Spleen (tissue), 11 donors: ENCODE measurements around the gene RSAD1. TPM values are rescaled to one million over a fixed set of nuclear protein-coding genes. Genes with fewer than 3 reads are reported as not detected.
A peak's percentile ranks its signal among the peaks of the same experiment; 100 is the strongest.

Source experiments
- DNase-seq: peaks from one replicate; pipeline ENCODE4 v3.0.0-alpha.2; 2020
- H3K27ac ChIP-seq, 8 donors: fragments of 200-600 bp; sonication (generic) in 7 of 8; 1 replicate in 4 of 8; 2 replicates in 4 of 8; pipeline versions ENCODE4 v1.5.0 to v1.8.0; 2016 to 2021; ENCODE audit warnings: inconsistent platforms in 4 of 8, mild to moderate bottlenecking in 4 of 8, moderate library complexity in 1 of 8
- H3K27me3 ChIP-seq, 7 donors: fragments of 200-600 bp; sonication (generic) in 6 of 7; replicated peaks in 1 of 7; 1 replicate in 4 of 7; 2 replicates in 3 of 7; pipeline versions ENCODE4 v1.5.0 to v1.8.0; 2016 to 2021; ENCODE audit warnings: inconsistent platforms in 3 of 7, mild to moderate bottlenecking in 1 of 7
- H3K36me3 ChIP-seq, 6 donors: fragments of 200-600 bp; sonication (generic) in 5 of 6; 1 replicate in 4 of 6; 2 replicates in 2 of 6; pipeline versions ENCODE4 v1.5.0 to v1.8.0; 2016 to 2021; ENCODE audit warnings: inconsistent platforms in 2 of 6
- H3K4me1 ChIP-seq, 6 donors: fragments of 200-600 bp; sonication (generic) in 5 of 6; 1 replicate in 3 of 6; 2 replicates in 3 of 6; pipeline versions ENCODE4 v1.5.0 to v1.8.0; 2016 to 2021; ENCODE audit warnings: inconsistent platforms in 3 of 6
- H3K4me3 ChIP-seq, 8 donors: fragments of 200-600 bp; sonication (generic) in 7 of 8; 1 replicate in 4 of 8; 2 replicates in 4 of 8; pipeline versions ENCODE4 v1.5.0 to v1.8.0; 2016 to 2021; ENCODE audit warnings: inconsistent platforms in 4 of 8, mild to moderate bottlenecking in 4 of 8, moderate library complexity in 2 of 8
- H3K9me3 ChIP-seq, 8 donors: fragments of 200-600 bp; sonication (generic) in 7 of 8; 1 replicate in 4 of 8; 2 replicates in 4 of 8; pipeline versions ENCODE4 v1.5.0 to v1.8.0; 2016 to 2021; ENCODE audit warnings: inconsistent platforms in 4 of 8
- POLR2A ChIP-seq, 3 donors: fragments of 450-650 bp; IDR thresholded peaks; one replicate each; pipeline ENCODE4 v1.5.1; 2017; ENCODE audit warnings: antibody characterized with exemption in 3 of 3, mild to moderate bottlenecking in 1 of 3
- POLR2AphosphoS5 ChIP-seq, 3 donors: sonication (generic); formaldehyde crosslinking; IDR thresholded peaks; one replicate each; pipeline ENCODE4 v1.5.1; 2017; ENCODE audit warnings: antibody characterized with exemption in 3 of 3
- WGBS, 5 donors: extraction: QIAGEN DNeasy Blood & Tissue Kit in 3 of 5; methylation state at CpG; one replicate each; pipeline versions ENCODE4 v1.1.5 to v1.1.7; 2013 to 2018; 5-methylcytosine and 5-hydroxymethylcytosine counted together
- intact Hi-C: fragments of 100-400 bp; cut with DNase I; formaldehyde crosslinking; loops from one replicate; pipeline ENCODE4 v1.15.0; 2023; ENCODE audit warnings: low total_unique reads
- polyA plus RNA-seq, 3 donors: library from polyadenylated mRNA; stranded (reverse); fragments of 200-250 nt; gene quantifications; one replicate each; pipeline ENCODE4 v1.2.1, GENCODE V29; 2013
- total RNA-seq, 7 donors: library from RNA; depleted of rRNA in 3 of 7; stranded (reverse); fragments of >200 nt in 3 of 7; fragmentation: NEBNext Ultra II Directional in 4 of 7; extraction: Animal tissue kit (Norgen Biotek cat#: 25700) in 4 of 7; gene quantifications; one replicate each; pipeline versions ENCODE4 v1.1.0 to v1.2.1, GENCODE V29; 2016 to 2021
- TF ChIP-seq, protein P1 (sequence below), 11 experiments: fragments of 200-600 bp in 7 of 11; fragments of 450-650 bp in 4 of 11; sonication (generic) in 4 of 11; IDR thresholded peaks in 8 of 11; conservative IDR thresholded peaks in 3 of 11; 1 replicate in 7 of 11; 2 replicates in 4 of 11; pipeline versions ENCODE4 v1.4.0 to v1.8.0; 2016 to 2021; ENCODE audit warnings: antibody characterized with exemption in 11 of 11, inconsistent platforms in 4 of 11, mild to moderate bottlenecking in 1 of 11
- donor health status: healthy with polysubstance abuse.
- donor health status: DM: no; HTN: no; CAD: no; lungs with moderate emphysema.
- donor health status: DM: no; HTN: no; CAD: no.
- donor health status: Bipolar disorder and iron deficiency.
- donor health status: healthy.
- donor health status: DM: no; HTN: no; CAD: no.
- donor health status: DM: yes; HTN: yes; CAD: no.

RSAD1 gene
- total and polyA plus RNA-seq, 10 donors: 24.1 to 56.2 (median 38.8) TPM

DNA sequence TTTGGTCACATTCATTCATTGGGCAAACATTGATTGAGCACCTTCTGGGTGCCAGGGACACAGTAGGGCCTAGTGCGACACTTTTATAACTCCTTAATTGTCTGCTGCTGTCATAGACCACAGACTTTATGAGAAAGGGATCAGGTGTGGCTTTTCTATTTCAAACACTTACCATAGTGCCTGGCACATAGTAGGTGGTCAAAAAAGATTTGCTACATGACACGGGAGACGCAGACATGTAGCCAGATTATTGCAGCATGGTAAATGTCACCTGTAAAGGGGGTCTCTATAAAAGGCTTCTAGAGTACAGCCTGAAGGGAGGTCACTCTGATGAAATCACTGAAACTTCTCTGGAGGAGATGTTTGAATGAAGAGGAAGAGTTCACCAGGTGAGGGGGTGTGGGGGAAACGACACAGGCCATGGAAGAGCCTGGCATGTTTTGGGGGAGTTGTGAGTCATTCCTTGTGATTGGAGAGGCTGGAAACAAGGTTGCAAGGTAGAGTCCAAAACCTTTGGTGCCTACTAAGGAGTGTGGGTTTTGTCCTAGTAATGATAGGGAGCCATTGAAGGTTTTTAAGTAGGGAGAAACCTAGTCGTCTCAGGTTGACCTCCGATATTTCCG, 1.6 kb downstream of the RSAD1 start:
- no peaks in the 10 kb centered on the region for H3K27me3 ChIP-seq
- intact Hi-C loops: no loop called here
- no peaks in the 10 kb centered on the region for H3K9me3 ChIP-seq
- H3K27ac ChIP-seq: peak overlapping the region in 6 of 8 donors; percentile 16 to 92 (median 88)
- peak; percentile 2 for DNase-seq
- H3K4me3 ChIP-seq: peak overlapping the region in 1 of 8 donors; percentile 79
- H3K4me1 ChIP-seq: peaks cover 18 to 49% (median 42%) of the 10 kb centered on the region in 6 donors
- H3K36me3 ChIP-seq: peaks cover 0 to 37% (median 28%) of the 10 kb centered on the region in 6 donors
- WGBS, 5 donors: 82 to 90% (median 88%) methylated on average over 7 of the region's 7 CpGs
- TF ChIP-seq, protein P1, sequence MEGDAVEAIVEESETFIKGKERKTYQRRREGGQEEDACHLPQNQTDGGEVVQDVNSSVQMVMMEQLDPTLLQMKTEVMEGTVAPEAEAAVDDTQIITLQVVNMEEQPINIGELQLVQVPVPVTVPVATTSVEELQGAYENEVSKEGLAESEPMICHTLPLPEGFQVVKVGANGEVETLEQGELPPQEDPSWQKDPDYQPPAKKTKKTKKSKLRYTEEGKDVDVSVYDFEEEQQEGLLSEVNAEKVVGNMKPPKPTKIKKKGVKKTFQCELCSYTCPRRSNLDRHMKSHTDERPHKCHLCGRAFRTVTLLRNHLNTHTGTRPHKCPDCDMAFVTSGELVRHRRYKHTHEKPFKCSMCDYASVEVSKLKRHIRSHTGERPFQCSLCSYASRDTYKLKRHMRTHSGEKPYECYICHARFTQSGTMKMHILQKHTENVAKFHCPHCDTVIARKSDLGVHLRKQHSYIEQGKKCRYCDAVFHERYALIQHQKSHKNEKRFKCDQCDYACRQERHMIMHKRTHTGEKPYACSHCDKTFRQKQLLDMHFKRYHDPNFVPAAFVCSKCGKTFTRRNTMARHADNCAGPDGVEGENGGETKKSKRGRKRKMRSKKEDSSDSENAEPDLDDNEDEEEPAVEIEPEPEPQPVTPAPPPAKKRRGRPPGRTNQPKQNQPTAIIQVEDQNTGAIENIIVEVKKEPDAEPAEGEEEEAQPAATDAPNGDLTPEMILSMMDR (IDR thresholded peaks at IDR 0.05 in 8 of 11, conservative IDR thresholded peaks at IDR 0.05 in 3 of 11): no peak
- no peak for TF ChIP-seq POLR2AphosphoS5 (IDR thresholded peaks at IDR 0.05)
- no peak for TF ChIP-seq POLR2A (IDR thresholded peaks at IDR 0.05)

GRCh38 chr17:50480854-50481490, 2.3 kb downstream of the RSAD1 start:
- no peaks in the 10 kb centered on the region for H3K9me3 ChIP-seq
- 73 to 91% (median 84%) methylated on average over 2 of the region's 2 CpGs for WGBS, 5 donors
- no peaks in the 10 kb centered on the region for H3K27me3 ChIP-seq
- no peak overlapping the region for H3K4me3 ChIP-seq
- no peak for DNase-seq
- peaks cover 18 to 49% (median 42%) of the 10 kb centered on the region in 6 donors for H3K4me1 ChIP-seq
- intact Hi-C loops: no loop called here
- peaks cover 0 to 44% (median 33%) of the 10 kb centered on the region in 6 donors for H3K36me3 ChIP-seq
- peak overlapping the region in 6 of 8 donors; percentile 8 to 89 (median 29) for H3K27ac ChIP-seq
- TF ChIP-seq, protein P1 (IDR thresholded peaks at IDR 0.05 in 8 of 11, conservative IDR thresholded peaks at IDR 0.05 in 3 of 11): no peak

- Histone ChIP-seq H3K27me3 (no peaks in the 10 kb centered on the region), H3K27ac (peak overlapping the region in 4 of 8 donors; percentile 15 to 89 (median 43)), H3K4me3 (no peak overlapping the region), H3K9me3 (no peaks in the 10 kb centered on the region), H3K36me3 (peaks cover 0 to 51% (median 33%) of the 10 kb centered on the region in 6 donors), H3K4me1 (peaks cover 18 to 49% (median 42%) of the 10 kb centered on the region in 6 donors)
- WGBS, 5 donors: 80 to 91% (median 88%) methylated on average over 4 of the region's 4 CpGs
- TF ChIP-seq, protein P1 (IDR thresholded peaks at IDR 0.05 in 8 of 11, conservative IDR thresholded peaks at IDR 0.05 in 3 of 11): no peak
- TF ChIP-seq POLR2A (IDR thresholded peaks at IDR 0.05) (no peak), POLR2AphosphoS5 (IDR thresholded peaks at IDR 0.05) (no peak)
- intact Hi-C loops: no loop called here
- DNase-seq: no peak
Observed at GRCh38 chr17:50481648-50482047, 3.0 kb downstream of the RSAD1 start.

DNA sequence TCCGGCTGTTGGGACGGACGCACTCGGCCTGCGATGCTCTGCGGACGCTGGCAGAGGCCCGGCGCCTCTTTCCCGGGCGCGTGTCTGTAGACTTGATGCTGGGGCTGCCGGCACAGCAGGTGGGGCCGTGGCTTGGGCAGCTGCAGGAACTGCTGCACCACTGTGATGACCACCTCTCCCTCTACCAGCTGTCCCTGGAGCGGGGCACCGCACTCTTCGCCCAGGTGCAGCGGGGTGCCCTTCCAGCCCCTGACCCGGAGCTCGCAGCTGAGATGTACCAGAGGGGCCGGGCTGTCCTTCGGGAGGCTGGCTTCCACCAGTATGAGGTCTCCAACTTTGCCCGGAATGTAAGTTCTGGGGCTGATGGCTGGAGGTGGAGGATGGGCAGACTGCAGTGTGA, 3.5 kb downstream of the RSAD1 start:
- Histone ChIP-seq H3K36me3 (peaks cover 0 to 56% (median 33%) of the 10 kb centered on the region in 6 donors), H3K4me1 (peaks cover 18 to 49% (median 42%) of the 10 kb centered on the region in 6 donors), H3K27ac (peak overlapping the region in 3 of 8 donors; percentile 15 to 54 (median 19)), H3K4me3 (no peak overlapping the region), H3K9me3 (no peaks in the 10 kb centered on the region), H3K27me3 (no peaks in the 10 kb centered on the region)
- TF ChIP-seq POLR2AphosphoS5 (IDR thresholded peaks at IDR 0.05) (no peak), POLR2A (IDR thresholded peaks at IDR 0.05) (no peak)
- TF ChIP-seq, protein P1 (IDR thresholded peaks at IDR 0.05 in 8 of 11, conservative IDR thresholded peaks at IDR 0.05 in 3 of 11): no peak
- 87 to 94% (median 93%) methylated on average over 2 to 23 of the region's 23 CpGs for WGBS, 5 donors
- intact Hi-C loops: no loop called here
- peak; percentile 78 for DNase-seq
